HG02970 (cell line): ENCODE measurements around the gene OTOP1.
"Not testable (repeated sequence)": the region's sequence is repeated elsewhere in the genome, so short reads cannot be mapped to it uniquely, and the experiment has no call there.

Experiments
- ATAC-seq: cut with Tn5 transposase; IDR thresholded peaks from one replicate; pipeline ENCODE4 v1.9.1; 2021; ENCODE audit warnings: mild to moderate bottlenecking, moderate library complexity, moderate number of reproducible peaks; ENCODE audit not compliant: unreplicated experiment, low FRiP score

Gene OTOP1

GRCh38 chr4:4165701-4166392 lies 60.9 kb downstream of the OTOP1 start:
- ATAC-seq: not testable (repeated sequence)

GRCh38 chr4:4164532-4165173 lies 62.1 kb downstream of the OTOP1 start:
- ATAC-seq: not testable (repeated sequence)

GRCh38 chr4:4162186-4162585 lies 64.5 kb downstream of the OTOP1 start:
- not testable (repeated sequence) for ATAC-seq

GRCh38 chr4:4160956-4161665 lies 65.6 kb downstream of the OTOP1 start:
- not testable (repeated sequence) for ATAC-seq

- ATAC-seq: not testable (repeated sequence)
Observed at GRCh38 chr4:4145622-4146021, 81.1 kb downstream of the OTOP1 start.

GRCh38 chr4:4143376-4143775 lies 83.4 kb downstream of the OTOP1 start:
- not testable (repeated sequence) for ATAC-seq

- not testable (repeated sequence) for ATAC-seq
Observed at GRCh38 chr4:4142679-4143078, 84.0 kb downstream of the OTOP1 start.

- ATAC-seq: not testable (repeated sequence)
Observed at GRCh38 chr4:4141186-4141585, 85.5 kb downstream of the OTOP1 start.
